ENCODE results near the gene RBM43.

The RBM43 gene

GRCh38 chr2:151230627-151231140 is 31.0 kb downstream of the RBM43 start:
- DNase-seq (ENCODE audit: low read depth in 2 of 2, low spot score in 1 of 2) = no peak

DNA sequence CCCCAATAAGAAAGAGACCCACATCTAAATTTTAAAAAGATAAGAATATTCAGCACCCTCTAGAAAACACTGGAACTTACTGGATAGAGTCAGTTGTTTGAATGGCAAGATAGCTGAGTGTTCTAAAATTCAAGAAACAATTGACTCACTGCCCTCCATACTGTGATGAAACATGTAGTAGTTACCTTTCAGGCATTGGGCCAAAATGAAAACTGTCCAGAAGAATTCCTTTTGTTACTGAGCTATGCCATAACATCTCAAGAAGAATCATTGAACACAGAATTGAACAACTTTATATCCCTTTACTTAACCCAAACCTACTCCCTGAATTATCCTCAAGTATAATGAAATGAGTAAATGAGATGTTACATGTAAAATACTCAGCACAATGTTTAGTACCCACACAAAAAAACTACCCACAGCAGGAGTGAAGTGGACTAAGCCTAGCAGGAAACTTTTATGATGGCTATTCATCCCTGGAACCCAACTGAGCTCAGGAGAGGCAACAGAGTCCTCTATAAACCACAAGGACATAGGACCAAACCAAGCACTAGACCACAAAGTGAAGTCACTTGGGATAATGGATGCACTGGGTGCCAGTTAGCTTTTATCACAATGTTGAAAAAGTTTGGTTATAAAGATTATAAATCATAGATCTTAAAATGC is 32.7 kb downstream of the RBM43 start:
- no peak for DNase-seq (ENCODE audit: low read depth in 2 of 2, low spot score in 1 of 2)

DNA sequence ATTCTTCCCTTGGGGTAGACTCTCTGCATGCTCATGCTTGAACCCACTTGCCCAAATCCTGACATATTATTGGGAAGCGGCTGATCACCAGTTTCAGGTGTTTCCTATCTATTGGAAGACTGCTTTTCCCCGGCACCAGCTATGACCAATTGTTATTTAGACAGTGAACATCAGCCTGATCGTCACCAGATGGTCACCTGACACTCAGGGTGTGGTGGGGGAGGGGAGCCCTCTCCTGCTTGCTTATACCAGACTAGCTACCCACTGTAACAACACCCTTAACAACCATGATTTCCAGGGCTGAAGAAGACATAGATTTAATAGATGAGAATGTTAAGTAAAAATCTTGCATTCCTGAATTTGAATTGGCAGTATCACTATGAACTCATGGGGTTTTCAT is 44.3 kb downstream of the RBM43 start:
- no peak for DNase-seq (ENCODE audit: low read depth in 2 of 2, low spot score in 1 of 2)

GRCh38 chr2:151207100-151207499 is 54.6 kb downstream of the RBM43 start:
- no peak for DNase-seq (ENCODE audit: low read depth in 2 of 2, low spot score in 1 of 2)

- no peak for DNase-seq (ENCODE audit: low read depth in 2 of 2, low spot score in 1 of 2)
These were observed 55.2 kb downstream of the RBM43 start for GRCh38 chr2:151206446-151206968.

DNA sequence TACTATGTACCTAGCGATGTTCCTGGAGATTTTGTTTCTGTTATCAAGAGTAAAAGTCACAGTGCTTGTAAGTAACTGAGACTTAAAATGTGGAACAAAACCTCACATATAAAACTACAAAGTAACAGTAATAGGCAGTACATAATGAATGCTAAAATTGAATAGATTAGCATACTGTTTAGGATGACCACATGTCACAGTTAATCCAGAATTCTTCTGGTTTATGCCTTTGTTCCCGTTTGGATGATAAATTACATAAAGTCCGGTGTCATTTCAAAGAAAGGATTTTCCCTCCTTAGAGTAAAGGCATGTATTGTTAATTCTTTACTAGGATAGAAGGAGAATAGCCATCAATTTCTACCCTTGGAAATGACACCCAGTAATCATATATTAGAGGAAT is 56.1 kb downstream of the RBM43 start:
- DNase-seq (ENCODE audit: low read depth in 2 of 2, low spot score in 1 of 2) = no peak

DNA sequence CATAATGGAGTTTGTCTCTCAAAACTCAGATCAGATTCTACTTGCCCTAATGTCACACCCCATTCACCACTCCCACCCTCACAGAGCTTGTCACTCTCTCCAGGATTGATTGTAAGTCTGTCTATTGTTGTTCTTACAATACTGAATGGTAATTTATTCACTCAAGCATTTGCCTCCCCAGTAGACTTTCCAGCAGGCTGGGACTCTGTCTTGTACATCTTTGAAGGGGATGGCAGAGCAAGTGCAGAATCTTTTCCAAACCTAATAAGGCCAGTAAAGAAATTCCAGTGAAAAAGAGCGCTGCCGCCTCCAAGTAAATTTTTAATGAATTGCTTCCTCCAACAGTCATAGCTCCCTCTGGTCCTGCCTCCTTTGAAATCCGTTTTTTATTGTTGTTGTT is 56.9 kb downstream of the RBM43 start:
- DNase-seq (ENCODE audit: low read depth in 2 of 2, low spot score in 1 of 2) = no peak

GRCh38 chr2:151200844-151201243 is 60.8 kb downstream of the RBM43 start:
- no peak for DNase-seq (ENCODE audit: low read depth in 2 of 2, low spot score in 1 of 2)

- DNase-seq (ENCODE audit: low read depth in 2 of 2, low spot score in 1 of 2) = no peak
These were observed 61.4 kb downstream of the RBM43 start for GRCh38 chr2:151200277-151200676.

DNA sequence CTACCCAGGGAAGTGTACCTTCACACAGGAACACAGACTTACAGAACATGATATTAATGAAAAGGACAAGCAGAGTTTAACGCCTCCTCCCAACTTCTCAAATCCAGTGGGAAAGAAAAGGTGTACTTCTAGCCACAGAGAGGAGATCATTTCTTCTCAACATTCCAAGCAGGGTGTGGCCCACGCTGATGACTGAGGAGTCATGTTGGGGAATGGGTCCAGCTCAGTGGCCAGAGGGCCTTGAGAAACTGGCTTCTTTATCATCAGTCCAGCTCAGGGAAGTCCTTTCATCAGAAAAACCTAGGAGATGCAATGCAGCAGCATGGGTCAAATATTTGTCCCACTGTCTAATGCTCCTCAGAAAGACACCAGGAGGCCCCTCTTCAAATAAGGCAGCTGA is 63.0 kb downstream of the RBM43 start:
- no peak for DNase-seq (ENCODE audit: low read depth in 2 of 2, low spot score in 1 of 2)
